ENCODE data around the gene ZIC5.

GRCh38 chr13:99929866-99930265 lies 41.7 kb downstream of the ZIC5 start:
- TF ChIP-seq MXI1 (conservative IDR thresholded peaks at IDR 0.05; ENCODE audit: poor library complexity, severe bottlenecking) (no peak), CTCF (IDR thresholded peaks at IDR 0.05; ENCODE audit: poor library complexity, severe bottlenecking) (no peak), REST (IDR thresholded peaks at IDR 0.05; ENCODE audit: borderline replicate concordance) (no peak), POLR2AphosphoS5 (IDR thresholded peaks at IDR 0.05) (no peak), RAD21 (conservative IDR thresholded peaks at IDR 0.05) (no peak), SMC3 (conservative IDR thresholded peaks at IDR 0.05; ENCODE audit: poor library complexity) (no peak)

Measured in neural cell (in vitro differentiated cells).